Measurements from ENCODE around the gene SNX24. TPM values are rescaled to one million over a fixed set of nuclear protein-coding genes. Genes with fewer than 3 reads are reported as not detected.

Gene SNX24
- total and polyA plus RNA-seq, 9 of the 15 experiments (the other 6 are each of a cell fraction or from before 2014, with no cell fraction given), result 5.3 to 10.1 (median 7.9) TPM

DNA sequence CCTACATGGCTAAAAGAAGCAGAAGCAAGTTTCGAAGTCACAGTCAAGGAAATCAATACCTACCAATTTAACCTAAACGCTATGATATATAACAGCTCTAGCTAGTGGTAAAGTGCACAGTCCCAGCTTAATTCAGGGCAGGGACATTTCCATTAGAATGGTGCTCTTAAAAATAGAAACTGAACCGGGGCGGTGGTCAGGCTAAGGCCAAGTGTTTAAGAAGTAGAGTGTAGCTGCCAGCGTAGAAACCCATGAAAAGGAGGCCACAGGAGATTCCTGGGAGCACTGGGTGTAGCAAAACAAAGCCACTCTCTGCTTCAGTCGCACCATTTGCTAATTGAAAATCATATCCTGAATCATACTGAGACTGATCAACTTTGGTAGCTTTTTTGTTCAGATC lies 162.3 kb downstream of the SNX24 start:
- no peak for FAIRE-seq
- POLR2A ChIA-PET, result no interaction called here
- CTCF ChIA-PET (ENCODE audit: low intra/inter-chr PET ratio), result no interaction called here
- no peak for TF ChIP-seq ZNF277 (CRISPR knock-in tag; IDR thresholded peaks at IDR 0.05; ENCODE audit: borderline replicate concordance)
- TF ChIP-seq CCNT2 (IDR thresholded peaks at IDR 0.05; ENCODE audit: borderline replicate concordance, extremely low read depth, insufficient read length, low read depth, low read length), result no peak
- TF ChIP-seq, protein P1, sequence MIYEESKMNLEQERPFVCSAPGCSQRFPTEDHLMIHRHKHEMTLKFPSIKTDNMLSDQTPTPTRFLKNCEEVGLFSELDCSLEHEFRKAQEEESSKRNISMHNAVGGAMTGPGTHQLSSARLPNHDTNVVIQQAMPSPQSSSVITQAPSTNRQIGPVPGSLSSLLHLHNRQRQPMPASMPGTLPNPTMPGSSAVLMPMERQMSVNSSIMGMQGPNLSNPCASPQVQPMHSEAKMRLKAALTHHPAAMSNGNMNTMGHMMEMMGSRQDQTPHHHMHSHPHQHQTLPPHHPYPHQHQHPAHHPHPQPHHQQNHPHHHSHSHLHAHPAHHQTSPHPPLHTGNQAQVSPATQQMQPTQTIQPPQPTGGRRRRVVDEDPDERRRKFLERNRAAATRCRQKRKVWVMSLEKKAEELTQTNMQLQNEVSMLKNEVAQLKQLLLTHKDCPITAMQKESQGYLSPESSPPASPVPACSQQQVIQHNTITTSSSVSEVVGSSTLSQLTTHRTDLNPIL (CRISPR knock-in tag; IDR thresholded peaks at IDR 0.05), result no peak
- no peak for TF ChIP-seq MBD1 (CRISPR knock-in tag; IDR thresholded peaks at IDR 0.05)
- no peak for TF ChIP-seq ESRRB (CRISPR knock-in tag; IDR thresholded peaks at IDR 0.05; ENCODE audit: borderline replicate concordance)
- TF ChIP-seq, protein P2, sequence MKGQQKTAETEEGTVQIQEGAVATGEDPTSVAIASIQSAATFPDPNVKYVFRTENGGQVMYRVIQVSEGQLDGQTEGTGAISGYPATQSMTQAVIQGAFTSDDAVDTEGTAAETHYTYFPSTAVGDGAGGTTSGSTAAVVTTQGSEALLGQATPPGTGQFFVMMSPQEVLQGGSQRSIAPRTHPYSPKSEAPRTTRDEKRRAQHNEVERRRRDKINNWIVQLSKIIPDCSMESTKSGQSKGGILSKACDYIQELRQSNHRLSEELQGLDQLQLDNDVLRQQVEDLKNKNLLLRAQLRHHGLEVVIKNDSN (CRISPR knock-in tag; IDR thresholded peaks at IDR 0.05), result no peak
- no peak for TF ChIP-seq ZNF431 (CRISPR knock-in tag; IDR thresholded peaks at IDR 0.05)
- no peak for TF ChIP-seq MYNN (IDR thresholded peaks at IDR 0.05)
- TF ChIP-seq MYNN (CRISPR knock-in tag; IDR thresholded peaks at IDR 0.05), result no peak
- TF ChIP-seq SNIP1 (IDR thresholded peaks at IDR 0.05; ENCODE audit: low read depth), result no peak
- TF ChIP-seq ELF2 (CRISPR knock-in tag; IDR thresholded peaks at IDR 0.05), result no peak
- no peak for TF ChIP-seq CCAR2 (IDR thresholded peaks at IDR 0.05; ENCODE audit: low read depth, low read length)
- TF ChIP-seq PHF8 (IDR thresholded peaks at IDR 0.05; ENCODE audit: borderline replicate concordance, low read length), result no peak
- TF ChIP-seq KDM2B (CRISPR knock-in tag; IDR thresholded peaks at IDR 0.05), result no peak
- TF ChIP-seq, protein P3, sequence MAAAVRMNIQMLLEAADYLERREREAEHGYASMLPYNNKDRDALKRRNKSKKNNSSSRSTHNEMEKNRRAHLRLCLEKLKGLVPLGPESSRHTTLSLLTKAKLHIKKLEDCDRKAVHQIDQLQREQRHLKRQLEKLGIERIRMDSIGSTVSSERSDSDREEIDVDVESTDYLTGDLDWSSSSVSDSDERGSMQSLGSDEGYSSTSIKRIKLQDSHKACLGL (CRISPR knock-in tag; IDR thresholded peaks at IDR 0.05; ENCODE audit: borderline replicate concordance, poor library complexity, severe bottlenecking), result no peak
- TF ChIP-seq, protein P4, sequence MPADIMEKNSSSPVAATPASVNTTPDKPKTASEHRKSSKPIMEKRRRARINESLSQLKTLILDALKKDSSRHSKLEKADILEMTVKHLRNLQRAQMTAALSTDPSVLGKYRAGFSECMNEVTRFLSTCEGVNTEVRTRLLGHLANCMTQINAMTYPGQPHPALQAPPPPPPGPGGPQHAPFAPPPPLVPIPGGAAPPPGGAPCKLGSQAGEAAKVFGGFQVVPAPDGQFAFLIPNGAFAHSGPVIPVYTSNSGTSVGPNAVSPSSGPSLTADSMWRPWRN (IDR thresholded peaks at IDR 0.05; ENCODE audit: low read depth), result no peak
- TF ChIP-seq LARP7 (IDR thresholded peaks at IDR 0.05), result no peak

More for the DNA sequence above, 162.3 kb downstream of the SNX24 start:
- BruUV-seq (replicated peaks), result no TSS peak
- Histone ChIP-seq H3K79me2 (ENCODE audit: control insufficient read depth, insufficient read depth, low read length) (no peaks in the 10 kb centered on the region), H3K36me3 (ENCODE audit: control insufficient read depth, insufficient read depth, low read length) (no peaks in the 10 kb centered on the region), H3K27me3 (ENCODE audit: control insufficient read depth in 2 of 2, insufficient read depth in 2 of 2, low read length in 2 of 2) (no peaks in the 10 kb centered on the region; a peak in 1 of 5 replicates), H3K27ac (ENCODE audit: extremely low read depth, low read depth, low read length) (no peak overlapping the region), H3K4me1 (replicated peaks in 1 of 2; ENCODE audit: control insufficient read depth in 2 of 2, insufficient read depth in 2 of 2, low read length in 2 of 2) (no peaks in the 10 kb centered on the region), H3K9ac (ENCODE audit: insufficient read depth in 1 of 2, low read depth in 2 of 2, low read length in 2 of 2) (no peak overlapping the region), H2AFZ (ENCODE audit: low read depth, low read length) (no peak overlapping the region), H3K9me3 (replicated peaks; ENCODE audit: control insufficient read depth, insufficient read depth, low read depth, low read length) (no peaks in the 10 kb centered on the region), H4K20me1 (replicated peaks; ENCODE audit: control insufficient read depth, insufficient read depth, low read length) (no peaks in the 10 kb centered on the region; the same call in 1 of the 2 replicates), H3K4me2 (ENCODE audit: insufficient read depth, low read length) (no peak overlapping the region), H3K9me1 (ENCODE audit: control insufficient read depth, insufficient read depth, low read length) (no peaks in the 10 kb centered on the region), H3K4me3 (no peak overlapping the region)
- ATAC-seq (no peak), DNase-seq (ENCODE audit: extremely low read depth in 1 of 4, low spot score in 3 of 4) (no peak)
- in situ Hi-C loops (cut with MboI), result no loop called here
- 20% methylated on average over 6 of the region's 6 CpGs for WGBS (ENCODE audit: insufficient coverage, low coverage, missing lambda C conversion rate)
- intact Hi-C loops (cut with micrococcal nuclease), result no loop called here
